Myocyte (in vitro differentiated cells): ENCODE measurements around the gene TMEM120B. TPM values are rescaled to one million over a fixed set of nuclear protein-coding genes. Genes with fewer than 3 reads are reported as not detected.
A peak's percentile ranks its signal among the peaks of the same experiment; 100 is the strongest.
"Not testable (repeated sequence)": the region's sequence is repeated elsewhere in the genome, so short reads cannot be mapped to it uniquely, and the experiment has no call there.

Source experiments
- DNase-seq: peaks from one replicate; pipeline ENCODE4 v3.0.0-alpha.2; 2012; ENCODE audit warnings: low read depth
- total RNA-seq: library from RNA; depleted of rRNA; stranded (reverse); fragments of >200 nt; gene quantifications from 2 replicates; pipeline ENCODE4 v1.2.3, GENCODE V29; 2014

Gene TMEM120B
- total RNA-seq, 1 donor from 2014 or later, result 25.2 TPM

DNA sequence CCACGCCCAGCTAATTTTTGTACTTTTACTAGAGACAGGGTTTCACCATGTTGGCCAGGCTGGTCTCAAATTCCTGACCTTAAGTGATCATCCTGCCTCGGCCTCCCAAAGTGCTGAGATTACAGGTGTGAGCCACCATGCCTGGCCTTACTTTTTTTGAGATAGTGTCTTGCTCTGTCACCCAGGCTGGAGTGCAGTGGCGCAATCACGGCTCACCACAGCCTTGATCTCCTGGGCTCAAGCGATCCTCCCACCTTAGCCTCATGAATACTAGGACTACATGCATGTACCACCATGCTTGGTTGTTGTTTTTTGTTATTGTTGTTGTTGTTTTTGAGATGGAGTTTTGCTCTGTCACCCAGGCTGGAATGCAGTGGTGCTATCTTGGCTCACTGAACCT lies 33.0 kb downstream of the TMEM120B start:
- DNase-seq, result not testable (repeated sequence)

- DNase-seq, result no peak
Observed at GRCh38 chr12:121748218-121748570, 35.6 kb downstream of the TMEM120B start.

GRCh38 chr12:121748571-121749265 lies 36.2 kb downstream of the TMEM120B start:
- peak; percentile 10 for DNase-seq

- DNase-seq, result no peak
Observed at GRCh38 chr12:121749267-121749666, 36.7 kb downstream of the TMEM120B start.

DNA sequence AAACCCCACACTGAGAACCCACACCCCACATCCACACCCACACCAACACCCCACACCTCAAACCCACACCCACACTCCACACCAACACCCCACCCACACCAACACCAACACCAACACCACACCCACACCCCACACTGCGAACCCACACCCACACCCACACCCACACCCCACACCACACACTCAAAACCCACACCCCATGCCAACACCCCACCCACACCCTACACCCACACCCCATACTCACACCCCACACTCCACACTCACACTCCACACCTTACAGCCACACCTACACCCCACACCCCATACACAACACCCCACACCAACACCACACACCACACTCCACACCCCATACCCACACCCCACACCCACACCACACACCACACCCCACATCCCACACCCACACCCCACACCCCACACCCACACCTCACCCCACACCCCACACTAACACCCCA lies 38.0 kb downstream of the TMEM120B start:
- no peak for DNase-seq

- no peak for DNase-seq
Observed at GRCh38 chr12:121751034-121751433, 38.5 kb downstream of the TMEM120B start.

DNA sequence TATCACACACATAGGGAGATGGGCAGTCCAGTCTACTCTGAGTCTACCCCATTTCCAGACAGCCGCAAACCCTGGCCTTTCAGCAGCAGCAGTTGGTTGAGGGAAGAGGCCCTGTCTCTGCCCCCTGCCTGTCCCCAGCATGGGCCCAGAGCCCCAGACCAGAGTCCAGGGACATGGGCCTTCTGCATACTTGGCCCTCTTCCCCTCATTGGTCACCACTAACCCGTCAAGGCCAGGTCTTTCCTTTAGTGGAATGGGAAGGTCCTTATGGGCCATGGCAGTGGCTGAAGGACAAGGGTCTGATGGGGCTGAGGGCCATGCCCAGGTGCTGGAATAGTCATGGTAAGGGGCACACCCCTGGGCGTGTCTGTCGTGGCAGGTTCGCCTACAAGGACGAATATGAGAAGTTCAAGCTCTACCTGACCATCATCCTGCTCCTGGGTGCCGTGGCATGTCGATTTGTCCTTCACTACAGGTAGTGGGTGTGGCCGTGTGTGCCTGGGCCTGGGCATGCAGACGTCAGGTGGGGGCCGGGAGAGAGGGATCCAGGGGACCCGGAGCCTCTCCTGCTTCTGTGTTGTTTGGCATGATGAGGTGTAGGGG lies 39.3 kb downstream of the TMEM120B start:
- DNase-seq, result no peak

DNA sequence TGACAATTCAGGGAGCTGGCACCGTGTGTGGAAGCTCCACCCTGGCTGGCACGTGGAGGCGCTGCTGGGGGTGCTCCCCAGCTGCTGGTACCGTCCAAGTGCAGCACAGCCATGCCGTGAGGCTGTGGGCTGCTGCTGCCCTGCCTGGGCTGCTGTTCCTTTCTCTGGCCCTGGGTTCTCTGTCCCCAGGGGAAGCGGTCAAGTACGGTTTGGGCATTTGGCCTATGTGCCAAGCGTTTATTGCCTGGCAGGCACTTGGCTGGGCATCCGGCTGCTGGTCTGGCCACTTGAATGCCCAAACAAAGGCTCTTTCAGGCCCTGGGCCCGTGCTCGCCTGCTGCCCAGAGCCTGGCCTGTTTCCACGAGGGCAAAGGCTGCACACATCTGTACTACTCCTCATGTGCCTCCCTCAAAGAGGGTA lies 41.3 kb downstream of the TMEM120B start:
- no peak for DNase-seq

DNA sequence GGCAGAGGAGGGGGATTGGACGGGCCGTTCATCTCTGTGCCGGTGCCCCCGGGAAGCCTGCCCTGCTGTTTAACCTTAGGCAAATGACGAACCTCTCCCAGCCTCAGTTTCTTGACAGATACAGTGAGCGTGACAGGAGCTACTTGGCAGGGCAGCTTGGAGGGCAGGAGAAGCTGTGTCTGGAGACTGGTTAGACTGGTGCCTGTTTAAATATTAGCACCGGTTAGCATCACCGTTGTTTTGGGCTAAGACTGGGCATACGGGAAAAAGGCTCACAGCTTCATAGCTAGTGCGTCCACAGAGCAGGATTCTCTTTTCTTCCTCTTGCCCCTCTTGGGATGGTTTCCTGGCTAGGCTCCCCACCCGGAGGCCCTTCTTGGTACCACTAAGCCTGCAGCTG lies 42.3 kb downstream of the TMEM120B start:
- DNase-seq, result no peak

GRCh38 chr12:121755591-121755990 lies 43.0 kb downstream of the TMEM120B start:
- no peak for DNase-seq

GRCh38 chr12:121758536-121758935 lies 46.0 kb downstream of the TMEM120B start:
- not testable (repeated sequence) for DNase-seq

DNA sequence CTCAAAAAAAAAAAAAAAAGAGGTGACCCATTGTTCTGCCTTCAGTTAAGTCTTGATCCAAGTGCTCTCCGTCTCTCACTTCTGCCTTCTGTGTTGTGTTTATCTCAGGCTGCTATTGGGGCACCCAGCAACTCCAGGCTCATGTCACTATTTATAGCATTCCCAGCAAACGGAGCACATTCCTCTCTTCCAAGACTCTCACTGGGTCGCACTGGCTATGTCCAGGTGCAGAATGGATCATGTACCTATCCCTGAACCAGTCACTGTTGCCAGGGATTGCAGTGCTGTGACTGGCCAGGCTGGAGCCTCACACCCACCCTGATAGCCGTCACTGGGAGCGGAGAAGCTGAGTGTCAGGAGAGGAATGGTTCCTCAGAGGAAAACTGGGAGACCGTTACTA lies 49.7 kb downstream of the TMEM120B start:
- DNase-seq, result peak; percentile 34

- no peak for DNase-seq
Observed at GRCh38 chr12:121764808-121765207, 52.3 kb downstream of the TMEM120B start.

DNA sequence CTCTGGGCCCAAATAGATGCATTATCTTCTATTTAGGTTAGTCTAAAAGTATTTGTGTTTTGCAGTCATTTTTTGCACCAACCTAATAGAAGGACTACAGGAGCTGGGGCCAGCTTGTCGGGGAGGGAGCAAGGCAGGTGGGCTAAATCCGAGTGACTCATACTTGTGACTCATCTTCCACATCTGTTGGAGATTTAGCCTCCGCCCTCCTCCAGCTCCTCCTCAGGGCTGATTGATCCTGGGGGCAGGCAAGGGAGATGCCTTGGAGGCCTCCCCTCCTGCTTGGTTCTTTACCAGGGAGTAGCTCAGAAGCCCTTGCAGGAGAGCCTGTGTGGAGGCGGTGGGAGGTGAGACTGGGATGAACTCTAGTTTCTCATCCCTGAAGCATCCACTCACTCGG lies 53.0 kb downstream of the TMEM120B start:
- peak; percentile 65 for DNase-seq

DNA sequence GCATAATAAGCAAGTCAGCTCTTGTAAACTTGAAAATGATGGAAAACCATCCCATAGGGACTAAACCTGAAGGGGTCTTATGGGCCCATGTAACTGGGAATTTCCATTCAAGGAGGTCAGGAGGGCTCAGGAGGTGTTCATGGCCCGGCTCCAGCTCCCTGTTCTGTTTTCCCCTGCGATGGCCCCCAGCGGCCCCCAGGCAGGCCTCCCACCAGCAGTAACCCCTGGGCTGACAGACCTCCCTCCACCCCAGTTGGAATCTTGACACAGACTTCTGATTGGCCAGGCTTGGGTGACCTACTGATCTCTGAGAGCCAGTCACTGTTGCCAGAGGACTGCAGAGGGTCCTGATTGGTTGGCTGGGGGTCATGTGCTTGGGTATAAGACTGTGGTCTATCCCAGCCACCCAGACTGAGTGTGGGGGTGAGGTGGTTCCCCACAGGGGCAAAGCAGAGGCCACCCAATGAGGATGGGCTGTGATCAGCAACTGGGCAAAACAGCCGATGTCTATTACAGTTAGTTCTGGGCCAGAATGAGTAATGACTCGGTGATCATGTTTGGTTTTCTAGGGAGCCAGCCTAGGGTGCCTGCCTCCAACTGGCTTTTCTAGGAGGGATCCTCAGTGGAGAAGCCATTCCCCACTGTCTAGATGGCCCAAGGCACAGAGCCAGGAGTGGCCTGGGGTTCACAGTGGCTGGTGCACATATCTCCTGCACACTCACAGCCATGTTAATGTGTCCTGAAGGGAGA lies 53.9 kb downstream of the TMEM120B start:
- no peak for DNase-seq

DNA sequence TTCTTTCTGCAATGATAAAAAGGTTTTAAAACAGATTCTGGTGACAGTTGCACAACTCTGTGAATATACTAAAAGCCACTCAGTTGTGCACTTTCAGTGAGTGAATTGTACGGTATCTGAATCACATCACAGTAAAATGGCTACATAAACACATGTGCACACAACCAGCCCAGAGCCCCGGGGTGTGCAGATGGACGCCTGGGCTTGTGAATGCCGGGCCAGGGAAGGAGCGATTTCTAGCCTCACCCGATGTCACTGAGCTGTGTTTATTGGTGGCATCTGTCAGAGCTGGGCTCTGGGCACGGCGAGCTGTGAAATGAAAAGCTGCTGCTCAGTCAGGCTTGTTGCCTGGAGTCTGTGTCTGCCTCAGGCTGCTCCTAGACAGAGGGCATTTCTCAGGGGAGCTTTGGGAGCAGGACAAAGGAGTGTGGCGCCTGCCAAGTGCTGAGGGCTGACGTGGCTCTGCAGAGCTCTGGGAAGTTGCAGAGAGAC lies 55.0 kb downstream of the TMEM120B start:
- peak; percentile 24 for DNase-seq

DNA sequence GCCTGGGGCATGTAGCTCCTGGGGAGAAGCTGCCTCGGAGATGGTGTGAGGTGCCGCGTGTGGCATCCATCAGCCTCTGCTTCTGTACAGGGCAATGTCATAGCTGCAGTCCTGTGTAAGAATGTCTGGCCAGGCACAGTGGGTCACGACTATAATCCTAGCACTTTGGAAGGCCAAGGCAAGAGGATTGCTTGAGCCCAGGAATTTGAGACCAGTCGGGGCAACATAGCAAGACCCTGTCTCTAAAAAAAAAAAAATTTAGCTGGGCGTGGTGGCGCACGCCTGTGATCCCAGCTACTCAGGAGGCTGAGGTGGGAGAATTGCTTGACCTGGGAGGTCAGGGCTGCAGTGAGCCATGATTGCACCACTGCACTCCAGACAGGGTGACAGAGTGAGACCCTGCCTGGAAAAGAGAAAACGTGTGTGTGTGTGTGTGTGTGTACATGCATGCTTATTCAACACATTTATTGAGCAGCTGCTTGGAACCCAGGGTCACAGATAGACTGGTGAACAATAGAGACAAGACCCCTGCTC lies 56.8 kb downstream of the TMEM120B start:
- no peak for DNase-seq

- no peak for DNase-seq
Observed at GRCh38 chr12:121769831-121770301, 57.3 kb downstream of the TMEM120B start.

- no peak for DNase-seq
Observed at GRCh38 chr12:121770388-121770787, 57.8 kb downstream of the TMEM120B start.

- no peak for DNase-seq
Observed at GRCh38 chr12:121770813-121771625, 58.5 kb downstream of the TMEM120B start.
